HAP-1 (cell line): Measurements from ENCODE around the gene SERINC4.
"Not testable (repeated sequence)": the region's sequence is repeated elsewhere in the genome, so short reads cannot be mapped to it uniquely, and the experiment has no call there.

Experiments
- DNase-seq, 2 experiments: peaks; one replicate each; pipeline ENCODE4 v3.0.0-alpha.2; 2016 to 2020; ENCODE audit warnings: low spot score in 2 of 2
- H3K27me3 ChIP-seq: fragments of 250-450 bp; sonication (Bioruptor Pico); 2 replicates; pipeline ENCODE4 v1.5.1; 2020; ENCODE audit warnings: low read depth, mild to moderate bottlenecking, moderate library complexity
- H3K36me3 ChIP-seq: fragments of 250-450 bp; sonication (Bioruptor Pico); replicated peaks from 2 replicates; pipeline ENCODE4 v1.5.1; 2020; ENCODE audit warnings: mild to moderate bottlenecking
- H3K4me1 ChIP-seq: fragments of 250-450 bp; sonication (Bioruptor Pico); 2 replicates; pipeline ENCODE4 v1.5.1; 2020; ENCODE audit warnings: mild to moderate bottlenecking
- H3K4me3 ChIP-seq: fragments of 250-450 bp; sonication (Bioruptor Pico); 2 replicates; pipeline ENCODE4 v1.5.1; 2020; ENCODE audit warnings: mild to moderate bottlenecking, moderate library complexity
- H3K9me3 ChIP-seq: fragments of 250-450 bp; sonication (Bioruptor Pico); 2 replicates; pipeline ENCODE4 v1.5.1; 2020; ENCODE audit warnings: mild to moderate bottlenecking, moderate library complexity
- in situ Hi-C: fragments of 300-500 bp; cut with MboI; formaldehyde crosslinking; loops from 3 replicates; pipeline ENCODE4 v1.14.3; 2020; ENCODE audit warnings: low sequenced_read_pairs, inconsistent platforms, mixed read lengths

SERINC4 gene

GRCh38 chr15:43762824-43763223 lies 37.2 kb downstream of the SERINC4 start:
- in situ Hi-C loops, result no loop called here
- DNase-seq, result no peak
- no peaks in the 10 kb centered on the region for H3K9me3 ChIP-seq
- peaks cover 85% of the 10 kb centered on the region for H3K36me3 ChIP-seq
- H3K4me1 ChIP-seq, result no peaks in the 10 kb centered on the region; the same call in 1 of the 2 replicates
- H3K27me3 ChIP-seq, result no peaks in the 10 kb centered on the region
- no peak overlapping the region for H3K4me3 ChIP-seq

GRCh38 chr15:43751885-43752284 lies 48.1 kb downstream of the SERINC4 start:
- Histone ChIP-seq H3K9me3 (no peaks in the 10 kb centered on the region), H3K4me1 (peaks cover 16% of the 10 kb centered on the region), H3K4me3 (no peak overlapping the region), H3K27me3 (no peaks in the 10 kb centered on the region), H3K36me3 (peaks cover 47% of the 10 kb centered on the region)
- DNase-seq, result peak in 1 of 2 experiments; percentile 54
- in situ Hi-C loops, result no loop called here

- no peak for DNase-seq
- no peak overlapping the region for H3K4me3 ChIP-seq
- no peaks in the 10 kb centered on the region for H3K27me3 ChIP-seq
- in situ Hi-C loops, result no loop called here
- no peaks in the 10 kb centered on the region for H3K9me3 ChIP-seq
- peaks cover 21% of the 10 kb centered on the region for H3K4me1 ChIP-seq
- peaks cover 29% of the 10 kb centered on the region for H3K36me3 ChIP-seq
Measured at GRCh38 chr15:43749690-43750345, 50.2 kb downstream of the SERINC4 start.

- Histone ChIP-seq H3K9me3 (no peaks in the 10 kb centered on the region), H3K36me3 (peaks cover 21% of the 10 kb centered on the region), H3K27me3 (no peaks in the 10 kb centered on the region), H3K4me1 (peaks cover 21% of the 10 kb centered on the region), H3K4me3 (peak overlapping the region; percentile 77)
- in situ Hi-C loops, result no loop called here
- no peak for DNase-seq
Measured at GRCh38 chr15:43748376-43748775, 51.6 kb downstream of the SERINC4 start.

- DNase-seq, result peak; percentile 13 to 37
- peaks cover 16% of the 10 kb centered on the region for H3K4me1 ChIP-seq
- H3K27me3 ChIP-seq, H3K9me3 ChIP-seq, in situ Hi-C loops, H3K36me3 ChIP-seq: not testable (repeated sequence)
- H3K4me3 ChIP-seq, result peak overlapping the region; percentile 77
Measured at GRCh38 chr15:43746903-43747309, 53.1 kb downstream of the SERINC4 start.

- peaks cover 10% of the 10 kb centered on the region for H3K4me1 ChIP-seq
Measured at GRCh38 chr15:43746245-43746902, 53.6 kb downstream of the SERINC4 start, which contains the start of gene PDIA3. PDIA3 (plus strand) TSS chr15:43746438; CDS start chr15:43746540, 102 bp downstream.

More at GRCh38 chr15:43746245-43746902, 53.6 kb downstream of the SERINC4 start, which contains the start of gene PDIA3:
- DNase-seq, result peak; percentile 77 to 94
- H3K36me3 ChIP-seq, H3K27me3 ChIP-seq, H3K9me3 ChIP-seq, in situ Hi-C loops: not testable (repeated sequence)
- peak within 1 kb of the TSS; percentile 77 for H3K4me3 ChIP-seq
